ENCODE measurements around the gene FRMD5.
A peak's percentile ranks its signal among the peaks of the same experiment; 100 is the strongest.

FRMD5 gene

DNA sequence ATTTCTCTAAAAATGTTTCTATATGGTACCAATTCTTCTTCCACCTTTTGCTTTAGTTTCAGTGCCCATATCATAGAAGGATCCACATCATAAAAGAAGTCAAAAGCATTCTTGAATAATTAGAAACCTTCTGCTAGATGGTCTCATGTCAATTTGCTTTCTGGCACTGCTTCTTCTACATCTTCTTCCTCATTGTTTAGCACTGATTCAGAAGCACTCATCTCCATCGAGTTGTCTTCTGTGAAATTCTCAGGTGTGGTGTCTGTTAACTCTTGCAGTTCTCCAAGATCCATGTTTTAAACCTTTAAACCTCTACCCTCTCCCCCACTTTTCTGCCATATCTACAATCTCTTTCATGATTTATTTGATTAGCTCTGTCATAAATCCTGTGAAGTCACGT lies 213.5 kb downstream of the FRMD5 start:
- DNase-seq (ENCODE audit: low spot score) (no peak), FAIRE-seq (no peak)

DNA sequence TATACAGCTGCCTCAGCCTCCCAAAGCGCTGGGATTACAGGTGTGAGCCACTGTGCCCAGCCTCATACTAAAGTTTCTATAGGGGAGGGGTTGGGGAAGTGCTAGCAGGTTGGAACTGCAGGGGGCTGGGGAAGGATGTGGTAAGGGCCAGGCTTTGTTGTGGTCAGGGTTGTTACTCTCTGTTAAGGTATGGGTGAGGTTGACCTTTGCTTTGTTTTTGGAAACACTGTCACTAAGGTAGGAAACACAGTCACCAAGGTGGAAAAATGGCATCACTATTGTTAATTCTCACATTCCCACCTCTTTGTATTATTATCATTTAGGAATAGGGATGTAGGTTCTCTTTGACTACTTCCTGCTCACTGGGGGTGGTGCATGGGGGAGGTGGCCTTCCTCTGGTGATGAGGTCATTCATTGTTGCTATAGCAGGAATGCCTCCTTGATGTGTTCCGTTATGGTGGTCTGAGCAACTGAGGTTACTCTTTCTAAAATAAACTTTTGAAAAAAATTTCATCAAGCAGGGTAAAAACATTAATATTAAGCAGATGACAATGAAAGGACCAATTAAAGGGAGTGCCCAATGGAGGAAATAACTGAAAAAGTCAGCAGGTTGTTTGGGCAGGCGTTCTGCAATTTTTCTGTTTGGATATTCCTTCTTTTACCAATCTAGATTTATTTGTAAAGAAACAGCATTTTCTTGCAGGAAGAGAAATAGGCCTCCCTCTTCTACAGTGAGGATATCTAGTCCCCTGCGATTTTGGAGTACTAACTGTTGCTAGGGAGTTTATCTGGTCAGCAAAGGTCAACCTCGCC lies 217.8 kb downstream of the FRMD5 start:
- DNase-seq (ENCODE audit: low spot score) (peak; percentile 58), FAIRE-seq (no peak)

DNA sequence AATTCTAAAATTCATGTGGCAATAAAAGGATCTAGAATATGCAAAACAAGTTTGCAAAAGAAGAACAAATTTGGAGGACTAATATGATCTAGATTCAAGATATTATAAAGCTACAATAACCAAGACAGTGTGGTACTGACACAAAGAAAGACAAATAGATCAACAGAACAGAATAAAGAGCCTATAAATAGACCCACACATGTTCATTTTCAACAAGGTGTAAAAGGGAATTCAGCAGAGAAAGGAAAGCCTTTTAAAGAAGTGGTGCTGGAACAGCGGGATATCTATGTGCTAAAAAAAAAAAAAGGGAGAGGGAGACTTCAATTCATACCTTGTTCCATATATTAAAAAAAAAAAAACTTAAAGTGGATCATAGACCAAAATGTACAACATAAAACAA lies 219.3 kb downstream of the FRMD5 start:
- FAIRE-seq (no peak), DNase-seq (ENCODE audit: low spot score) (no peak)

GRCh38 chr15:43975326-43975725 lies 219.7 kb downstream of the FRMD5 start:
- DNase-seq (ENCODE audit: low spot score) (peak; percentile 36), FAIRE-seq (no peak)

DNA sequence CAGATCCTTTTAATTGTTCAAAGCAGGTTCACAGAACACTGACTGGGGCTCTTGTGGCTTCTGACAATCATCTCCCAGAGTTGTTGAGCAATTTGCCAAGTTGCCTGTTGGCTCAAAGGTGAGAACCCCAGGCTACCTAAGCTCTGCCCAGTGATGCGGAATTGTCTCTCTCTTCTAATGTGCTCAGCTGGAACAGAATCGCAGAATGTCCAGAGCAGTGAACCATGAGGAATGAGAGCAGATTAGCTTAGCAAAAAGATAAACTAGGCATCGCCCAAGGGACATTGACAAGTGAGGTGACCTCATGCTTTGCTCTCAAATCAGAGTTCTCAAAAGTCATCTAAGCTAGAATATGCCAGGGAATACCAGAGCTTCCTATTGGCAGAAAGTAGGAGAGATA lies 220.2 kb downstream of the FRMD5 start:
- DNase-seq (ENCODE audit: low spot score) (peak; percentile 92), FAIRE-seq (peak; percentile 99)

- DNase-seq (ENCODE audit: low spot score) = no peak
- FAIRE-seq = no peak
Measured at GRCh38 chr15:43969802-43970375, 225.2 kb downstream of the FRMD5 start.

DNA sequence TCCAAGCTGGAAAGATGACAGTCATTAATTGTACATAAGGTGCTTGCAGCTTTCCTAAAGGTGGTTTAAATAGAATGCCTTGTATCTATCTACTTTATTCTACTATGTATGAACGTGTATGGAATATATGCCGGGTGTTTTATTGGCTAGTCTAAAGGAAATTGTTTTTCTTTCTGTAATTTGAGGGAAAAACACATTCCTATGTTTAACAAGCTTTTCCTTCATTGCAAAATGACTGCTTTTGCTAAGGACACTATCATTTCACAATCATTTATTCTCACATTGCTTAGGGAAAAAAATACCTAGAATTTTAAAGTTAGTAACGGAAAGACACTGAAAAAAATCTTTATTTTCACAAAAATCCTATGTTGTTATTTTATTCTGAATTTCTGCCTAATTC lies 226.5 kb downstream of the FRMD5 start:
- DNase-seq (ENCODE audit: low spot score) = no peak
- FAIRE-seq = no peak

- DNase-seq (ENCODE audit: low spot score) = no peak
- no peak for FAIRE-seq
Measured at GRCh38 chr15:43966646-43967045, 228.4 kb downstream of the FRMD5 start.

DNA sequence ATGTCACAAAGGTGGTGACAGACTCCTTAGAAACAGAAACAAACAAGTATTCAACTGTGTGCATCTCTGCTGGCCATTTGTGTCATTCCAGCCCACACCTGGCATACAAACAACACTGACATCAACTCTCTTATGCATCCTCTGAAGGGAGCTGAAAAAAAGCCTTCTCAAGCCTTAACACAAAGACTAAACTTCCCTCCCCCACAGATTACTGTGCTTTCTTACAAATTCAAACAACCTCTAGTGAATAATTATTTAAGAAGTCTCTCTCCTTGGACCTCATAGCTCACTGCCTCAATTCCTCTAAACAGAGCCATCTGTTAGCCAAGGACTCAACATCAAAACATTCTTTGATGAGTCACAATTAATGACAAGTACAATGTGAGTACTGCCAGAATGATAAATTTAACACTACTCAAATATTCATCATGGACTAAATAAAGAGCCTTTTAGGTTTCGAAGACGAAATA lies 236.2 kb downstream of the FRMD5 start:
- DNase-seq (ENCODE audit: low spot score) = peak; percentile 76
- peak; percentile 95 for FAIRE-seq

- FAIRE-seq (peak; percentile 76), DNase-seq (ENCODE audit: low spot score) (peak; percentile 23)
Measured at GRCh38 chr15:43957724-43958123, 237.3 kb downstream of the FRMD5 start.

- DNase-seq (ENCODE audit: low spot score) (no peak), FAIRE-seq (no peak)
Measured at GRCh38 chr15:43955140-43955539, 239.9 kb downstream of the FRMD5 start.

GRCh38 chr15:43954181-43954621 lies 240.9 kb downstream of the FRMD5 start:
- peak; percentile 11 for DNase-seq (ENCODE audit: low spot score)
- FAIRE-seq = no peak

DNA sequence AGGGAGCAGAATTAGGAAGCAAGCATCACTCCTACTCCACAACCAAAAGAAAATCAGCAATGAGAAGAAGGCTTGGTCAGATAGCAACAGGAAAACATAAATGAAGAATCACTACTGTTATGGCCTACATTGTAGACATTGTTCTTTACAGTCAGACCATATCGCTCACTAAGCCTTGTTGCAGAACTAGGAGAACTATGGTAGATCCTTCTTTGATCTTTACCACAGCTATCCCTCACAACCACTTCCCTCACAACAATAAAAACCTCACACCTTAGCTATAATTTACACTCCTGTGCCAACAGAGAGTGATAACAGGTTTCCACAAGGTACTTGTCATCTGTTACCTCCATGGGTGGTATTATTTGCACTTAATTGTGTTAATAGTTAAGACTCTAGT lies 241.7 kb downstream of the FRMD5 start:
- no peak for FAIRE-seq
- no peak for DNase-seq (ENCODE audit: low spot score)

DNA sequence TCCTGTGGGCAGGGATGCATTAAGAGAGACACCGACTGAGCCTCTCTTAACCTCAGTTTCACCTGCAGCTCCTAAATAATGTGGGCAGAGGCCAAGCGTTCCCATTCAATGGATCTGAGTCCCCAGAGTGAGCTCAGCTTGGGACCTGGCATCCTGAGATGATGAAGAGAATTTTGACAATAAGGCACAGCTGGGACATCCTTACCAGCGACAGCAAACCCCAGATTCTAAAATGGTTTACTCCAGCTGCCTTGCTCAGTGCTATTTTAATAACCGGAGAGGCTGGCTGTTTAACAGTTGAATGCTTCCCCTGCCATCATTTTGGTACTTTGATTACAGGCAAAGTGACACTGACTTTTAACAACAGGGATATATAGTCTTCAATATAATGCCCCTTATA lies 244.5 kb downstream of the FRMD5 start:
- DNase-seq (ENCODE audit: low spot score) = no peak
- no peak for FAIRE-seq

DNA sequence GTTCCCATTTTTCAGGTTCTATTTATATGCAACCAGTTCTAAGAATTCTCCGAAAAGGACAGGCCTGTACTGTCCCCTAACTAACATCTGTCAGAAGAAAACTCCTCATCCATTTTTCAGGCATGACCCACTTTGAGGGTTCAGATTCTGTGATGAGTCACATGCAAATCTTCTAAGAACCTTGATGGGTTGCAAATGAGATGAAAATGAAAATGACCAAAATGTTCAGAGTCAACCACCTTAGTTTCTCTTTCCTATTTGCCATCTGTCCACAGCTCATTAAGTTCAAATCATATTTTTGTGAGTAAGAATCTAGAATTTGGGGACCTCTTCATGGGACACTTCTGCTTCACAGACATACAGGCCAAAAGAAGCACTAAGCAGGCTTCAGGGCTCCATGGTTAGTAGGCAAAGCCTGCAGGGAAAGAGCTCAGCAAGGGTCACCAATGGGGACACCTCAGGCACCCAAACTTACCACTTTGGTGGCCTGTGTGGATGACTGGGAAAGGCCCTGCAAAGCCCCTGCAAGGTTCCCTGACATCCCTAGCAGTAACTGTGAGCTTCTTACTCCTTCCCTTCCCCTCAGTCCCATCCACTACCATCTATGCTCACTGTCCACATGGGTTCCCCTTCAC lies 246.3 kb downstream of the FRMD5 start:
- DNase-seq (ENCODE audit: low spot score) (no peak), FAIRE-seq (no peak)

DNA sequence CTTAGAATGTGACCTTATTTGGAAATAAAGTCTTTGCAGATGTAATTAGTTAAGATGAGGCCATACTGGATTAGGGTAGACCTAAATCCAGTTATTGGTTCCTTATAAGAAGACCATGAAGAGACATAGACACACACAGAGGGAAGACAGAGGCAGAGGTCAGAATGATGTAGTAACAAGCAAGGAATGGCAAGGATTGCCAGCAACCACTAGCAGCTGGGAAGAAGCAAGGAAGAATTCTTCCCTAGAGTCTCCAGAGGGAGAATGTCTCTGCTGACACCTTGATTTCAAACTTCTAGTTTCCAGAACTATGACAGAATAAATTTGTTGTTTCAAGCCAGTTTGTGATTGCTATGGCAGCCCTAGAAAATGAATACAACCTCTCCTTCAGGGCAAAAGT lies 251.6 kb downstream of the FRMD5 start:
- no peak for DNase-seq (ENCODE audit: low spot score)
- FAIRE-seq = no peak

DNA sequence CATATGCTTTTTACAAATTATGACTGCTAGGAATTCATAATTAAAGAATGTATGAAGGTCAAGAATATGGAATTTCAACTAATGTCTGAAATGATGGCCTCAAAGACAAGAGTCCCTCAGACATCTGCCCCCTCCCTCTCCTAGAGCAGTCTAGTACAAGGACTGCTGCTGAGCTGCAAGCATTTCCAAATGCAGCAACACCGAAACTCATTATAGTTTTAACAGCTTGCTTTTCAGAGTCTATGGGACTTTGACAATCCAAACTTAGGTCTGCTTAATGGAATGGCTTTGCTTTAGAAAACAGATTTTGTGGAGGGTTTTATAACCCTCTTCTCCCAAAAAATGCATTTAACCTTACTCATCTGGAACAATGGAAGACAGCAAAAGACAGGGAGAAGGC lies 252.9 kb downstream of the FRMD5 start:
- FAIRE-seq = no peak
- no peak for DNase-seq (ENCODE audit: low spot score)

DNA sequence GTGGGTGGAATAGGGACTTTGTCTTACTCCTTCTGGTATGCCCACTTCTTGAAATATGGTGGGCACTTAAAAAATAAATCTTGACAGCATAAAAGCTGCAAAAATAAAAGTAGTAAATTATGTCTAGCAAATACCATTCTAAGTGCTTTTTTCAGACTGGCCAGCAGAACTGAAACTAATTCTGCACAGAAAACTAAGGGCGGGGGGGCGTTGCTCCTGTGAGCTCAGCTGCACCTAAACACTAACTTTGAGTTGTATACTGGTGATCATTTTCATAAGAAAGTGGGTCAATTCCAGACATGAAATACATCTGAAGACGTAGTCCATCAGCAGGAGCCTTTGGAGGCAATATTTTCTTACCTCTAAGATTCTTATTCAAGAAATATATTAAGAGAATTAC lies 253.5 kb downstream of the FRMD5 start:
- no peak for DNase-seq (ENCODE audit: low spot score)
- FAIRE-seq = no peak

- DNase-seq (ENCODE audit: low spot score) (no peak), FAIRE-seq (no peak)
Measured at GRCh38 chr15:43941071-43941470, 254.0 kb downstream of the FRMD5 start.

GRCh38 chr15:43939070-43939469 lies 256.0 kb downstream of the FRMD5 start:
- FAIRE-seq (no peak), DNase-seq (ENCODE audit: low spot score) (peak; percentile 23)

DNA sequence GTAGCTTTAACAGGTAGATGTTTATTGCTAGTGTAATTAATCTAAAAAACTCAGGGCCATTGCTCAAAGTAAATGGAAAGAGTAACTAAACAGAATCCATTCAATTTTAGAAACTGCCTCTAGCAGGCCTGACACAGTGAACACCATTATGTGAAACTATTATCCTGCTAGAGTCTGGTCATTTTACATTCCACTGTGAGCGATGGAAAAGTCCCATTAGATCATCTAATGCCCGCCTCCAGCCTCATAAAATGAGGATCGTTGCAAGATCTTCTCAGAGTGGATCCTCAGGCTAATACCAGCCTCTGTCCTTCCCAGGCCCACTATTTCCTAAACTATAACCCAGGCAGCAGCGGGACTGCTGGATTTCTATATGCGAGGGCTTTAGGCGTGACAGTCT lies 260.6 kb downstream of the FRMD5 start:
- FAIRE-seq = no peak

GRCh38 chr15:43932907-43933306 lies 262.2 kb downstream of the FRMD5 start:
- DNase-seq (ENCODE audit: low spot score) (no peak), FAIRE-seq (no peak)

More for the DNA sequence above, 260.6 kb downstream of the FRMD5 start:
- DNase-seq (ENCODE audit: low spot score) = no peak
